Measurements from ENCODE around the gene ZCCHC4.

Gene ZCCHC4

GRCh38 chr4:25306518-25307057 lies 6.0 kb upstream of the ZCCHC4 start:
- in situ Hi-C loops (cut with HindIII; ENCODE audit: low sequenced_read_pairs), result no loop called here
- H3K4me3 ChIP-seq (ENCODE audit: low read depth, low read length), result no peak overlapping the region
- TF ChIP-seq CTCF (IDR thresholded peaks at IDR 0.05; ENCODE audit: low read depth, low read length), result no peak
- no peak for DNase-seq (ENCODE audit: low read depth, low spot score)

- in situ Hi-C loops (cut with HindIII; ENCODE audit: low sequenced_read_pairs), result no loop called here
- no peak for TF ChIP-seq CTCF (IDR thresholded peaks at IDR 0.05; ENCODE audit: low read depth, low read length)
- no peak overlapping the region for H3K4me3 ChIP-seq (ENCODE audit: low read depth, low read length)
- no peak for DNase-seq (ENCODE audit: low read depth, low spot score)
Measured at GRCh38 chr4:25307596-25307995, 5.0 kb upstream of the ZCCHC4 start.

DNA sequence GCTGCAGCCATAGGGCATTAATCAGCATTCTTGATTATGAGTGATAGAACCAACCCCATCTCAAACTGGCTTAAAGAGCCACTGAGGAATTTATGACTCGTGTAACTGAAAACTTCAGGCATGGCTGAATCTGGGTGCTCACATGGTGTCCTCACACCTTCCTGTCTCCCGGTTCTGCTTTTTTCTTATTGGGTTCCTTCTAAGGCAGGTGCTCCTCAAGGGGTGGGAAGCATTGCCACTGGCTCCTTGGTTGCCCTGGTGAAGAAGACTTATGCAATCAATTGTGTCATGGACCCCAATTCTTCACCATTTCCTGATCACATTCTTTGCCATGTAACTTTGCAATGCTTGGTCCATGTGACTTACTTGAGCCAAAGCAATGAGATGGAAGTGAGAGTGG lies 4.3 kb upstream of the ZCCHC4 start:
- DNase-seq (ENCODE audit: low read depth, low spot score), result no peak
- in situ Hi-C loops (cut with HindIII; ENCODE audit: low sequenced_read_pairs), result no loop called here
- no peak for TF ChIP-seq CTCF (IDR thresholded peaks at IDR 0.05; ENCODE audit: low read depth, low read length)
- H3K4me3 ChIP-seq (ENCODE audit: low read depth, low read length), result no peak overlapping the region

DNA sequence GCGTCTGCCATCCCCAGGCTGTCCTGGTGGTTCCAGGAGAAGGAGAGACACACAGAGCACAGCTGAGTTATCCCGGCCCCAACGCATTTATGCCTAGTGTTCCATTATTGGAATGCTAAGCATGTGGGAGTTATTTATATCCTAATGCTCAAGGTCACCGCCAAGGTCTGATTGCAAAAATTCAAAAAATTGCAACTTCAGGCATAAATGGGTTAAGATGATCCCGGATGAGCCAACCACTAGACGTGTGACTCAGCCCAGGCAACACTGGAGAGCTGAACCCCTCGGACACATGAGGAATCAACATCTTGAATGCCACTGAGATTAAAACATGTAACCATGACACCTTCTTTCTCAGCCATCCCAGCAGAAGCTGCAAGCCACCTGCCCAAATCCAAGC lies 3.8 kb upstream of the ZCCHC4 start:
- DNase-seq (ENCODE audit: low read depth, low spot score), result no peak
- in situ Hi-C loops (cut with HindIII; ENCODE audit: low sequenced_read_pairs), result no loop called here
- no peak for TF ChIP-seq CTCF (IDR thresholded peaks at IDR 0.05; ENCODE audit: low read depth, low read length)
- no peak overlapping the region for H3K4me3 ChIP-seq (ENCODE audit: low read depth, low read length)

DNA sequence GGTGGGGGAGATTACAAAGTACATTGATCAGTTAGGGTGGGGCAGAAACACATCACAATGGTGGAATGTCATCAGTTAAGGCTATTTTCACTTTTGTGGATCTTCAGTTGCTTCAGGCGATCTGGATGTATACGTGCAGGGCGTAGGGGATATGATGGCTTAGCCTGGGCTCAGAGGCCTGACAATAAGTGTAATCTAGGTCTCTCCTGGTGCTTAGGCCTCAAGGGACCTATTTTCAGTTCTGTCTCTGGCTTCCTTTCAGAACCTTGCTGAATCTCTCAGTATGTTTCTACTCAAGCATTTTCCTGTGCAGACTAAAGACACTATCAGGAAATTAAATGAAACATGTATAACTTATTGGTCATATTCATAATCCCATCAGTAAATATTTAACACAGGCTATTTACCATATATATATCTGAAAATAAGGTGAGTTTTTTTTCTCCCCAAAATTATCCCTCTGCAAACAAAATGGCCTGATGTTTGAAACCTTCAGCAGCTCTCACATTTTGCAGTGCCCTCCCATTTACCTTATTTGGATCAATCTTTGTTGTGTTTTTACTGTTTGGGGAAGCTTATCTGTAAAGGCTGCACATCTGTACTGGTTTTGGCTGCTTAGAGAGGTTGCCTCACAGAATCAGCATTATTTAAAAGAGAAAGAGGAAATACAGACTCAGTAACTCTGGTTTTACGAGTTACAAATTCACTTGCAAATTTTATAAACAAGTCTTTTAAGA lies 2.3 kb upstream of the ZCCHC4 start:
- DNase-seq (ENCODE audit: low read depth, low spot score), result no peak
- TF ChIP-seq CTCF (IDR thresholded peaks at IDR 0.05; ENCODE audit: low read depth, low read length), result no peak
- in situ Hi-C loops (cut with HindIII; ENCODE audit: low sequenced_read_pairs), result no loop called here
- no peak overlapping the region for H3K4me3 ChIP-seq (ENCODE audit: low read depth, low read length)

GRCh38 chr4:25310803-25311166 lies 1.8 kb upstream of the ZCCHC4 start:
- no peak overlapping the region for H3K4me3 ChIP-seq (ENCODE audit: low read depth, low read length)
- no peak for TF ChIP-seq CTCF (IDR thresholded peaks at IDR 0.05; ENCODE audit: low read depth, low read length)
- in situ Hi-C loops (cut with HindIII; ENCODE audit: low sequenced_read_pairs), result no loop called here
- DNase-seq (ENCODE audit: low read depth, low spot score), result no peak
